HG03108 (cell line): Measurements from ENCODE around the gene ANKRD40.
A peak's percentile ranks its signal among the peaks of the same experiment; 100 is the strongest.
"Not testable (repeated sequence)": the region's sequence is repeated elsewhere in the genome, so short reads cannot be mapped to it uniquely, and the experiment has no call there.

Source experiments
- ATAC-seq: cut with Tn5 transposase; IDR thresholded peaks from one replicate; pipeline ENCODE4 v1.9.1; 2021; ENCODE audit warnings: moderate library complexity; ENCODE audit not compliant: unreplicated experiment

The ANKRD40 gene

GRCh38 chr17:50707289-50708049 lies at the start of gene ANKRD40:
ANKRD40 (minus strand) TSS chr17:50707914; CDS start chr17:50707654, 260 bp downstream.
- peak; percentile 73 for ATAC-seq

- ATAC-seq: no peak
Observed at GRCh38 chr17:50754521-50754920, 46.8 kb upstream of the ANKRD40 start.

DNA sequence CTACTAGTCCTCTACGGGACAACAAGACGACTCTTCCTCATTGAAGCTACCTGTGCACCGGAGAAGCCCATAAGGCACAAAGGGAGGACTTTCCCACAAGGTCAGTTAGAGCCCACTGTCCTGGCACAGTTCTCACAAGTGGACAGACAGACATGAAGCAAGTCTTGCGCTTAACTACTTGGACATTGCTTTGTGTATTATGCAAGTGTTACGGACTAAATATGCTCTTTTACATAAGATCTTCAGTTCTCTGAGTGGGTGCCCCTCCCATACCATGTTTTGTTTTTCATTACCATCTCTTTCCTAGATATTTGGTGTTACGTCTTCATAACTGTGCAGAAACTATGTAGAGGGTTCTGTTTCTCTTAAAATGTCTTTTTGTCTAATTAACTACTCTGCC lies 41.5 kb upstream of the ANKRD40 start:
- ATAC-seq: no peak

GRCh38 chr17:50745631-50746030 lies 37.9 kb upstream of the ANKRD40 start:
- no peak for ATAC-seq

- ATAC-seq: no peak
Observed at GRCh38 chr17:50739098-50739497, 31.4 kb upstream of the ANKRD40 start.

GRCh38 chr17:50737118-50737698 lies 29.5 kb upstream of the ANKRD40 start:
- no peak for ATAC-seq

- no peak for ATAC-seq
Observed at GRCh38 chr17:50735287-50735686, 27.6 kb upstream of the ANKRD40 start.

DNA sequence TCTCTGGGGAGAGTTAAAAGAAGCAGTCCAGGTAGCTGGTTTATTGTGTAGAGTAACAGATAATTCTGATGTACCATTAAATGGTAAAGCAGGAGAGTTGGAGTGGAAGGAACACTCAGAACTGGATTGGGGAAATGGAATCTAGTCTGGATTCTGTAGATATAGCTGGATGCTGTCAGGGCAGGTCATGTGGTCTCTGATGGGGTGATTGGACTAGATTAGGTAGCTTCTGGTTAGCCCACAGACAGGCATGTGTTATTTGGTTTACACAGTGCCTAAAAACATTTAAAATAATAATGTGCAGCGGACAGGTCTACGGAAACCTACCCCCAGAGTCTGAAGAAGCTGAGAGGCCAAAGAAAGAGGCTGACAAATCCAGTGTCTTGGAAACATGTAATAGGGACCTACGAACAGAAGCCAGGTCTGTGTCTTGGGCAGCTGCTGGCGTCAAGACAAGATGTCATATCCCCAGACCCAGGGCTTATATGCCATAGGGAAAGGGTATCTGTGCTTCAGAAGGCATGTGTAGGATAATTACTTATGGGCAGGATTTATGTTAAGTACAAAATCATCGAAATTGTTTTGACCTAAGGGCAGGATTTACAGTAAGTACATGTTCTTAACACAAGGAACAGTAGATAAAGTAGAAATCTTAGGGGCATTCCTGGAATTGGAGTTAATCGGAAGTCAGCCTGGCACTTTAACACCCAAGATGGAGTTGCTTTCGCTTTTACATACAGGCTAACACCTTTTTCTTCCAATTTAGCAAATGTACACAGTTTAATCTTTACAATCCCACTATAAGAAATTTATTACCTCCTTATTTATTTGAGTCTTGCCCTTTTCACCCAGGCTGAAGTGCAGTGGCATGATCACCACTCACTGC lies 24.1 kb upstream of the ANKRD40 start:
- no peak for ATAC-seq

DNA sequence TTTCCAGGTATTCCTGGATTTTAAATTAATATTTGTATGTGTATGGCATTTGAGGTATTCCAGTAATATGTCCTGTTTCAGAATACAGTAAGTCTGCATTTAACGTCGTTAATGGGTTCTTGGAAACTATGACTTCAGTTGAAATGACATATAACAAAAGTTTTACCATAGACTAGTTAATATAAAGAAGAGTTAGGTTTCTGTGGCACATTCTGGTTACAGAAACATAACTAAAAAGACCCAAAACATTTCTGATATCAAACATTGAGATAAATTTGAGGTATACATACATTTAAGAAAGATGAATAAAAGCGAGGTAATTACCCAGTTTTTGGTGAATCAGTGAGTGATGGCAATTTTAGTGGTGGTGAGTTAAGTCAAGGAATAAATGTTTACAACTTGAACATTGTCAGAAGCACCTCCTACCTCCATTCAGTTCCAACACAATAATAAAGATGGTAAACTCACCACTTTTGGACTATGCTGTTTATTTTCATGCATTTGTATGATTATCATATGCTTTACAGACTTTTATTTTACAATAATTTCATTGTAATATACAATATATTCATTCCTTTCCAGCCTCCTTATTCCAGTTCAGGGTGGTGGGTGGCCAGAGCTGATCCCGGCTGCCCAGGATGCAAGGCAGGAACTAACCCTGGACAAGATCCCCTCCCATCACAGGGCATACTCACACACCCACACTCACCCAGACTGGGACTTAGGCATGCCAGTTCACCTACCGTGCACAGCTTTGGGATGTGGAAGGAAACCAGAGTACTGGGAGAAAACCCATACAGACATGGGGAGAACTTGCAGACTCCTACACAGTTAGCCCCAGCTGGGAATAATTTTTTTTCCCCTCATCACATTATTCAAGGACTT lies 21.4 kb upstream of the ANKRD40 start:
- ATAC-seq: no peak

- no peak for ATAC-seq
Observed at GRCh38 chr17:50728112-50728429, 20.4 kb upstream of the ANKRD40 start.

- no peak for ATAC-seq
Observed at GRCh38 chr17:50725769-50726655, 18.3 kb upstream of the ANKRD40 start.

- not testable (repeated sequence) for ATAC-seq
Observed at GRCh38 chr17:50724622-50725021, 16.9 kb upstream of the ANKRD40 start.

DNA sequence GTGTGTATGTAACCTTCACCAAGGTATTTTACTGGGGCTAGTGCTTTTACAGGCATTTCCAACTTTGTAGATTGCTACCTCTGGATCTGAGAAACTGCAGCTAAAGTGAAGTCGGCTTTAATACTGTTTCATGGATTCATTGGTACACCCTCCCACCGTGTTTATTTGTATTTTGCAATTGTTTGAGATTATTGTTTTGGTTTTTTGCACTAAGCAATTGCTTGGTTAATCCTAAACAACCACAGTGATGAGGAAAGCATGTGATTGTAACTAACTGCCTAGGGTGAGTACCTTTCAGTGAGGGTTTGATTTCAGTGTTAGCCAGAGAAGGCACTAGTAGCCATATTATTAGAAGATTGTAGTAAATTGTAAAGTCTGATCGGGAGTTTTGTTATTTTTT lies 15.0 kb upstream of the ANKRD40 start:
- ATAC-seq: no peak

DNA sequence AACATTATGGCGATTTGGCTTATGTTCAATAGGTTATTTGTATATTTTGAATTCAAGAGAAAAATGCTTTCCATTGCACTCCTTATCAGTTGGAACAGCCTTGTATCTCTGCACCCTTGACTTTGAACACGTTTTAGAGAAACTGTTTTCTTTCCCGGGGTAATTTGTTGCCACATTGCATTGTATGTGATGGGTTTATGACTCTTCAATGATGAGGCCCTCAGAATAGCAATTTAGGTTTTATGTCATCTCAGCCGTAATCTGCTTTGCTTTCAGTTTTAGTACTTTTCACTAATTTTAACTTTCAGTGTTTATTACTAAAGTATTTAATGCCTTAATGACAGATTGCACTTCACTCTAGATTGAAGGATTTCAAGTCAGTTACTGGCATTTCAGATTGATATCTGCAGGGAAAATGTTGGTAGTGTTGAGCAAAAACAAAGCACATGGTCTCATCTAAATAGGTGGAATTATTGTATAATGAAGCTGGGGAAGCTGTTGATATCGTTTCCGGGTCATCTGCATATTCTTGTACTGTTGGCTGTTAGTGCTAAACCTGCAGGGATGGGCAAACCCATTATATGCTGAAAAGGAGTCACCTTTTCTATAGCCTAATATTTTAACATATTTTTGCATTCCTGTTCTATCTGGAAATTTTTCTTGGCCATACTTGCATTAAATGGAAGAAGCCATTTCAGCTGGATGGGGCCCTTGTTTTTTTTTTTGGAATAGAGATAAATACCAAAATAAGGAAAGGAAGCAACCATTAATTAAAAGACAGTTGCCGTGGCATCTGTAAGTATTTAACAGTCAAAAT lies 13.7 kb upstream of the ANKRD40 start:
- no peak for ATAC-seq

- ATAC-seq: no peak
Observed at GRCh38 chr17:50719924-50720794, 12.4 kb upstream of the ANKRD40 start.

DNA sequence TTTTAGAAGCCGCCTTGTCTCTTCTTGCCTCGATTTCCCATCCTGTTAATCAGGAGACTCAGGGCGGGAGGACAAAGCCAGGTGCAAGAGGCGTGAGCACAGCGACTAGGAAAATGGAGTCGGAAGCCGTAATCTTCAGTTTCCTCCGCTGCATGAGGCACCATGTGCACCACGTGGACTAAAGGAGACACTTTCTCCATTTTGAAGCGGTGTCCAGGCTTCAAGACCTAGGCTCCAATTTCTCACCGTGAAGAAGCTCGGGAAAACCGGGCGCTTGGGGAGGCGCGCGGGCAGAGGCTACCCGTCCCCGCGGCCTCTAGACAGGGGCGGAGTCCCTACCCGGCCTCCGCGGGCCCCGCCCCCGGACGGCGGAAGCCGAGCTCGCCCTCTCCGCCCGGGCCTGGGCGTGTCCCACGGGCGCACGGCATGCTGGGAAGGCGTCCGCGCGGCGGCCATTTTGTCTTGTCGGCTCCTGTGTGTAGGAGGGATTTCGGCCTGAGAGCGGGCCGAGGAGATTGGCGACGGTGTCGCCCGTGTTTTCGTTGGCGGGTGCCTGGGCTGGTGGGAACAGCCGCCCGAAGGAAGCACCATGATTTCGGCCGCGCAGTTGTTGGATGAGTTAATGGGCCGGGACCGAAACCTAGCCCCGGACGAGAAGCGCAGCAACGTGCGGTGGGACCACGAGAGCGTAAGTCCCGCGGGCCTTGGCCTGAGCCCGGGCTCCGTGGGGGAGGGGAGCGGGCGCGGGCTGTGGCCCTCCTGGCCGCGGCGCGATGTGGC lies 11.6 kb upstream of the ANKRD40 start, which contains the start of gene LUC7L3:
Gene LUC7L3, plus strand, starts transcription at position 460 of the 780 bp plus-strand sequence. Its CDS starts 130 bp downstream, at position 590.
- peak; percentile 93 for ATAC-seq

DNA sequence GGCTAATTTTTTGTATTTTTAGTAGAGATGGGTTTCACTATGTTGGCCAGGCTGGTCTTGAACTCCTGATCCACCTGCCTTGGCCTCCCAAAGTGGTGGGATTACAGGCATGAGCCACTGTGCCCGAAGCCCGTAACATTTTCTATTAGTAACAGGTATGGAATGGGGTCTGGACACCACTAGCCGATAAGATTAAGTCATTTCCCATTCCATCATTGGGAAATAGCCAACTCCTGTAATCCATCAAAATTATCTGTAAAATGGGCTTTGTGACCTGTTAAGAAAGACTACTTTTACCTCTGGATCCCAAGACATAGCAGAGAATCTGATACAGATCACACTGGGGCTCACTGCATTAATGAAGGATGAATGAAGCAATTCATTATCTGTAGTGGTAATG lies 7.8 kb upstream of the ANKRD40 start:
- no peak for ATAC-seq
